ENCODE data around the gene TRIM62.

The TRIM62 gene

DNA sequence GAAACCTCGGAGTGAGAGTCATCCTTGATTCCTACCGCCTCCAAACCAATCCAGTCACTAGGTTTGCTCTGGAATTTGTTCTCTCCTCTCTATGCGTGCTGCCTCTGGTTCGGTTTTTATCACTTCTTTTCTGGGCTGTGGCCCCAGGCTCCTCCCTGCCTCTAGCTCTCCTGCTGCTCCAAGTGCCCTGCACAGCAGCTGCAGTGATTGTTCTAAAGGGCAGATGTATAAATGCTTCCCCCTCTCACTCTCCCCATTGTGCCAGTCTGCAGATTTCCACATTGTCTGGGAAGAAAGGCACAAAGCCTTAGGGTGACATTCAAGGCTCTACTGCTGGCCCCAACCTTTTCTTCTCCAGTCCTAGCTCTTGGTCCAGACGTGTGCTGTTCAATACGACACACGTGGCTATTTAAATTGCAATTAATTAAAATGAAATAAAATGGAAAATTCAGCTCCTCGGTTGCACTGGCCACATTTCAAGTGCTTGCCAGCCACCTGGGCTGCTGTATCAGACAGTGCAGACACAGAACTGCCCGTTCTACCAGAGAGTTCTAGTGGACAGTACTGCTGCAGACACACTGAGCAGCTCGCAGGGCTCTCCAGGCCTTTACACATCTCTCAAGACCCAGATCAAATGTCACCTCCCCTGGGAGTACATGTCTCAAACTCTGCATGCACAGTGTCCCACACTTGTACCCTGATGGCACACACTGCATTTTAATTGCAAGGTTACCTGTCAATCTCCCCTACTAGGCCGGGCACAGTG is 12.4 kb downstream of the TRIM62 start:
- no peak for DNase-seq (ENCODE audit: low spot score)
- in situ Hi-C loops (cut with MboI; ENCODE audit: low pct_unique_long_range_greater_than_20kb, low sequenced_read_pairs, unreplicated experiment): no loop called here
- TF ChIP-seq, protein P1, sequence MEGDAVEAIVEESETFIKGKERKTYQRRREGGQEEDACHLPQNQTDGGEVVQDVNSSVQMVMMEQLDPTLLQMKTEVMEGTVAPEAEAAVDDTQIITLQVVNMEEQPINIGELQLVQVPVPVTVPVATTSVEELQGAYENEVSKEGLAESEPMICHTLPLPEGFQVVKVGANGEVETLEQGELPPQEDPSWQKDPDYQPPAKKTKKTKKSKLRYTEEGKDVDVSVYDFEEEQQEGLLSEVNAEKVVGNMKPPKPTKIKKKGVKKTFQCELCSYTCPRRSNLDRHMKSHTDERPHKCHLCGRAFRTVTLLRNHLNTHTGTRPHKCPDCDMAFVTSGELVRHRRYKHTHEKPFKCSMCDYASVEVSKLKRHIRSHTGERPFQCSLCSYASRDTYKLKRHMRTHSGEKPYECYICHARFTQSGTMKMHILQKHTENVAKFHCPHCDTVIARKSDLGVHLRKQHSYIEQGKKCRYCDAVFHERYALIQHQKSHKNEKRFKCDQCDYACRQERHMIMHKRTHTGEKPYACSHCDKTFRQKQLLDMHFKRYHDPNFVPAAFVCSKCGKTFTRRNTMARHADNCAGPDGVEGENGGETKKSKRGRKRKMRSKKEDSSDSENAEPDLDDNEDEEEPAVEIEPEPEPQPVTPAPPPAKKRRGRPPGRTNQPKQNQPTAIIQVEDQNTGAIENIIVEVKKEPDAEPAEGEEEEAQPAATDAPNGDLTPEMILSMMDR (IDR thresholded peaks at IDR 0.05; ENCODE audit: extremely low read depth, insufficient read depth, missing control alignments): no peak

- DNase-seq (ENCODE audit: low spot score): no peak
- TF ChIP-seq, protein P1 (IDR thresholded peaks at IDR 0.05; ENCODE audit: extremely low read depth, insufficient read depth, missing control alignments): no peak
- in situ Hi-C loops (cut with MboI; ENCODE audit: low pct_unique_long_range_greater_than_20kb, low sequenced_read_pairs, unreplicated experiment): no loop called here
These were observed 13.1 kb downstream of the TRIM62 start for GRCh38 chr1:33168556-33169289.

- no peak for DNase-seq (ENCODE audit: low spot score)
- in situ Hi-C loops (cut with MboI; ENCODE audit: low pct_unique_long_range_greater_than_20kb, low sequenced_read_pairs, unreplicated experiment): no loop called here
- TF ChIP-seq, protein P1 (IDR thresholded peaks at IDR 0.05; ENCODE audit: extremely low read depth, insufficient read depth, missing control alignments): no peak
These were observed 14.0 kb downstream of the TRIM62 start for GRCh38 chr1:33167650-33168447.

GRCh38 chr1:33165809-33166208 is 16.0 kb downstream of the TRIM62 start:
- TF ChIP-seq, protein P1 (IDR thresholded peaks at IDR 0.05; ENCODE audit: extremely low read depth, insufficient read depth, missing control alignments): no peak
- DNase-seq (ENCODE audit: low spot score): no peak
- in situ Hi-C loops (cut with MboI; ENCODE audit: low pct_unique_long_range_greater_than_20kb, low sequenced_read_pairs, unreplicated experiment): no loop called here

DNA sequence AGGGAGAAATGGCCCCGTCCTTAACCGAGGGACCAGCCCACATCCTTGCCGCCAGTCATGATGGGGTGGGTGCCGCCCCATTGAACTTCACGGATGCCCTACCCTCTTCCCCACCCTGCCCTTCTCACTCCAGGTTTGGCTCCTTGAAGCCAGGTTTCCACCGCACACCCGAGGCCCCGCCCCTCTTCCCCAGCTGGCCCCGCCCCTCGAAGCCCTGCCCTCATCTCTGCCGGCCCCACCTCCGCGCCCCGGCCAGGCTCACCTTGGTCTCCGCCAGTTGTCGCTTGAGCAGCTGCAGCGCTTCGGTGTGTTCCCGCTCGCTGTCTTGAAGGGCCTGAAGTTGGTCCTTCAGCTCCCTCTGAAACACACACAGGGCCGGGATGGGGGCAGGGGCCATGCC is 16.6 kb downstream of the TRIM62 start:
- DNase-seq (ENCODE audit: low spot score): no peak
- in situ Hi-C loops (cut with MboI; ENCODE audit: low pct_unique_long_range_greater_than_20kb, low sequenced_read_pairs, unreplicated experiment): no loop called here
- TF ChIP-seq, protein P1 (IDR thresholded peaks at IDR 0.05; ENCODE audit: extremely low read depth, insufficient read depth, missing control alignments): no peak

All from GM13977 (cell line).